Neutrophil (primary cell): ENCODE measurements around the gene CEBPB.
A peak's percentile ranks its signal among the peaks of the same experiment; 100 is the strongest.
"Not testable (repeated sequence)": the region's sequence is repeated elsewhere in the genome, so short reads cannot be mapped to it uniquely, and the experiment has no call there.

ENCODE experiments used
- H3K27ac ChIP-seq: fragments of 200-600 bp; sonication (generic); 2 replicates; pipeline ENCODE4 v1.5.1; 2016; ENCODE audit warnings: mild to moderate bottlenecking, moderate library complexity
- H3K27me3 ChIP-seq: fragments of 200-600 bp; sonication (generic); 2 replicates; pipeline ENCODE4 v1.6.0; 2016; ENCODE audit warnings: mild to moderate bottlenecking
- H3K36me3 ChIP-seq: fragments of 200-600 bp; sonication (generic); 2 replicates; pipeline ENCODE4 v1.5.1; 2017
- H3K4me1 ChIP-seq, 2 experiments: fragments of 200-600 bp in 1 of 2; sonication (generic) in 1 of 2; 1 replicate in 1 of 2; 2 replicates in 1 of 2; pipeline versions ENCODE4 v1.5.1 to v1.6.1; 2013 to 2016; ENCODE audit warnings: low read depth in 1 of 2, low read length in 1 of 2, mild to moderate bottlenecking in 1 of 2, moderate library complexity in 1 of 2; ENCODE audit not compliant: control insufficient read depth in 1 of 2, insufficient read depth in 1 of 2
- H3K4me3 ChIP-seq, 2 experiments: fragments of 200-600 bp in 1 of 2; sonication (generic) in 1 of 2; 1 replicate in 1 of 2; 2 replicates in 1 of 2; pipeline ENCODE4 v1.5.1; 2013 to 2016; ENCODE audit warnings: low read depth in 1 of 2, low read length in 1 of 2, mild to moderate bottlenecking in 1 of 2, moderate library complexity in 1 of 2
- H3K9me3 ChIP-seq: fragments of 200-600 bp; sonication (generic); 2 replicates; pipeline ENCODE4 v1.5.1; 2016
- TF ChIP-seq, protein P1 (sequence below): fragments of 200-600 bp; sonication (generic); IDR thresholded peaks from 2 replicates; pipeline ENCODE4 v1.5.1; 2016; ENCODE audit warnings: antibody characterized with exemption

Gene CEBPB

GRCh38 chr20:50152394-50153152, 38.1 kb upstream of the CEBPB start:
- Histone ChIP-seq H3K4me1 (peaks cover 19 to 23% of the 10 kb centered on the region in 2 experiments), H3K27me3 (no peaks in the 10 kb centered on the region), H3K27ac (peak overlapping the region; percentile 71), H3K4me3 (peak overlapping the region; percentile 83 to 91), H3K36me3 (peaks cover 11% of the 10 kb centered on the region), H3K9me3 (no peaks in the 10 kb centered on the region)
- TF ChIP-seq, protein P1, sequence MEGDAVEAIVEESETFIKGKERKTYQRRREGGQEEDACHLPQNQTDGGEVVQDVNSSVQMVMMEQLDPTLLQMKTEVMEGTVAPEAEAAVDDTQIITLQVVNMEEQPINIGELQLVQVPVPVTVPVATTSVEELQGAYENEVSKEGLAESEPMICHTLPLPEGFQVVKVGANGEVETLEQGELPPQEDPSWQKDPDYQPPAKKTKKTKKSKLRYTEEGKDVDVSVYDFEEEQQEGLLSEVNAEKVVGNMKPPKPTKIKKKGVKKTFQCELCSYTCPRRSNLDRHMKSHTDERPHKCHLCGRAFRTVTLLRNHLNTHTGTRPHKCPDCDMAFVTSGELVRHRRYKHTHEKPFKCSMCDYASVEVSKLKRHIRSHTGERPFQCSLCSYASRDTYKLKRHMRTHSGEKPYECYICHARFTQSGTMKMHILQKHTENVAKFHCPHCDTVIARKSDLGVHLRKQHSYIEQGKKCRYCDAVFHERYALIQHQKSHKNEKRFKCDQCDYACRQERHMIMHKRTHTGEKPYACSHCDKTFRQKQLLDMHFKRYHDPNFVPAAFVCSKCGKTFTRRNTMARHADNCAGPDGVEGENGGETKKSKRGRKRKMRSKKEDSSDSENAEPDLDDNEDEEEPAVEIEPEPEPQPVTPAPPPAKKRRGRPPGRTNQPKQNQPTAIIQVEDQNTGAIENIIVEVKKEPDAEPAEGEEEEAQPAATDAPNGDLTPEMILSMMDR, result no peak

- Histone ChIP-seq H3K4me3 (peak overlapping the region; percentile 83 to 91), H3K27me3 (no peaks in the 10 kb centered on the region), H3K4me1 (peaks cover 19 to 23% of the 10 kb centered on the region in 2 experiments), H3K9me3 (no peaks in the 10 kb centered on the region), H3K27ac (peak overlapping the region; percentile 71), H3K36me3 (peaks cover 8% of the 10 kb centered on the region)
- TF ChIP-seq, protein P1, result no peak
These were observed 37.5 kb upstream of the CEBPB start for GRCh38 chr20:50153153-50153499.

DNA sequence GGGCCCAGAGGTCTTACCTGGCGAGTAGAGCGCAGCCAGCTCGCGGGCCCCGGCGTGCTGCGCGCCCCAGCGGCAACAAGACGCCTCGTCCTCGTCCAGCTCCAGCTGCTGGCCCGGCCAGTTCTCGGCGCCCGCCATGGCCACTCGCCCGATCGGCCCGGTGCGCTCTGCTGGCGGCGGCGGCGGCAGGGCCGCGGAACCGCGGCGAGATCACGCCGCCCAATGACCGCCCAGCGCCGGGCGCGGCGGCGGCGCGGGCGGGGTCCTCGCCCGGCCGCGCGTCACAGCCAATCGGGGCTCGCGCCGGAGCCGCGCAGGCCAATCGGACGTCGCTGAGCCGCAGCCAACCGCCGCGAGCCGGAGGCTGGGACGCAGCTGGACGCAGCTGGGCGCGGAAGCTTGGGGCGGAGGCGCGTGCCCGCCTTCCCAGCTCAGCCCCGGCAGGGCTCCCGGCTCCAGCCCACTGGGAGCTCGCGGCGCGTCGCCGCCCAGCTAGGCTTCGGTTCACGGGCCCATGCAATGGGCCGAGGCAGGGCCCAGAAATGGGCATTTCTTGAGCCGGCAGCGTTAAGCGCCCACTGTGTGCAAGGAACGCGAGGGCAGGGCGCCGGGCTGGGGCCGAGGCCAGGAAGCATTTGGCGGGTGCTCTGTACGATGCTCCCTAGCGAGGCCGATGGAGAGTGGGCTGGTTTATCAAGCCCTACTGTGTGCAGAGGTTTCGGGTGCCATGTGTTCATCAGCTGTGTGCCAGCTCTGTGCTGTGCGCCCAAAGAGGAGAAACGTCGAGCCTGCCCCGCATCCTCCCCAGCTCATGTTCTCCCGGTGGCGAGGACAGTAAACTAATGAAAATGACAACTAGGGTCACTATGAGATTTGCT, 36.9 kb upstream of the CEBPB start, which contains the start of gene PEDS1:
Gene PEDS1 (minus strand): TSS at position 224 of the 878 bp plus-strand sequence. CDS start 86 bp downstream, at position 138.
- Histone ChIP-seq H3K4me1 (peaks cover 19 to 23% of the 10 kb centered on the region in 2 experiments), H3K4me3 (peak within 1 kb of the TSS; percentile 83 to 91), H3K27me3 (no peaks in the 10 kb centered on the region), H3K27ac (peak within 1 kb of the TSS; percentile 71), H3K9me3 (no peaks in the 10 kb centered on the region), H3K36me3 (peaks cover 4% of the 10 kb centered on the region)
- TF ChIP-seq, protein P1, result peak; percentile 11

GRCh38 chr20:50161494-50161893, 29.1 kb upstream of the CEBPB start:
- not testable (repeated sequence) for H3K4me3 ChIP-seq, H3K9me3 ChIP-seq, H3K27me3 ChIP-seq, H3K27ac ChIP-seq, H3K36me3 ChIP-seq
- peaks cover 9 to 17% of the 10 kb centered on the region in 2 experiments for H3K4me1 ChIP-seq

DNA sequence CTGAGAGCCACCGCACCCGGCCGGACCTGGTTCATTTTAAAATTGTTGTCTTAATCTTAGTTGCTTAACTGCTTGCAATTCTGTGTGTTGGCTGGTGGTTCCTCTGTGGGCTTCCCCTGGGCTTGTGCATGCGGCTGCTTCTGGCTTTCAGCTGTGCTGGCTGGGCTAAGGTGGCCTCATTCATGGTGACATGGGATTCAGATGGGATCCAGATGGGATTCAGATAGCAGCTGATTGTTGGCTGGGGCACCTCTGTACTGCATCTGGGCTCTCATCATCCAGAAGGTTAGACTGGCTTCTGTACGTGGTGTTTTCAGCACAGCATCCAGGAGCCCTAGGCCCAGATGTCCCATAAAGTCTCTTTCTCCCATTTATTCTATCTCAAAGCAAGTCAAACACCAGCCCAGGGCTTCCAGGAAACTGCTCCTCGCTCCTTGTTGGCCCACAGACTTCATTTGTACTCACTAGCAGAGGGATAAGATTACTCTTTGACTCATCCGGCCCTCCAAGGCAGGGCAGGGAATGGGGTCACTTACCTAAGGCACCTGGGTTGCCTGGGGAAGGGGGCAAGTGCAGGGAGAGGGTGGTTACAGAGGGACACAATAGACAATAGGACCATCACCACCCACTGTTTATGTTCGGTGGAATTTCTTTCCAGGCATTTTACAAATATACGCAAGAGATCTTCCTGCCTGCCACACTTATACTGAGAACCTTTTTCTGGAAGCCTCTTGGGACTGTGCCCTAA, 26.9 kb upstream of the CEBPB start:
- Histone ChIP-seq H3K9me3 (no peaks in the 10 kb centered on the region), H3K4me3 (no peak overlapping the region), H3K4me1 (peaks cover 9 to 17% of the 10 kb centered on the region in 2 experiments), H3K27ac (no peak overlapping the region), H3K36me3 (no peaks in the 10 kb centered on the region), H3K27me3 (peaks cover 4% of the 10 kb centered on the region)
- TF ChIP-seq, protein P1, result no peak
